ENCODE data around the gene THUMPD2.

DNA sequence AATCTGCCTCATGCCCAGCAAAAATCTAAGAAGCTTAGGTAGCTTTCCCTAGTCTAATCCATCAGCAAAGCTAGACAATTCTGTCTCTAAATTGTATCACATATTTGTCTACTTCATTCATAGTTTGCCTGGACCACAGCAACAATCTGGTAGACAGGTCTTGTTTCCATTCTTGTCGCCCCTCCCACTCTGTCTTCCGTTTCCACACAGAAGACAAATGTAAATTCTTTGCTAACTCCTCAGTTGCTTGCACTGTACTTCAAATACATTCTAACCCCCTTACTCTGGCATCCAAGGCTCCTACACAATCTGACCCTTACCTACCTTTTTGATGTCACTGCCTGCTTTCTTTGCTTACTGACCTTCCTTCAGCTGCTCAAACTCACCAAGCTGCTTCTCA is 40.1 kb downstream of the THUMPD2 start:
- TF ChIP-seq EZH2 (IDR thresholded peaks at IDR 0.05) = no peak
- TF ChIP-seq FOXP2 (optimal IDR thresholded peaks at IDR 0.05; ENCODE audit: control extremely low read depth, extremely low read length, insufficient read depth) = no peak

Data from SK-N-MC (cell line).